Measurements from ENCODE around the gene PRR20G.

Gene PRR20G

DNA sequence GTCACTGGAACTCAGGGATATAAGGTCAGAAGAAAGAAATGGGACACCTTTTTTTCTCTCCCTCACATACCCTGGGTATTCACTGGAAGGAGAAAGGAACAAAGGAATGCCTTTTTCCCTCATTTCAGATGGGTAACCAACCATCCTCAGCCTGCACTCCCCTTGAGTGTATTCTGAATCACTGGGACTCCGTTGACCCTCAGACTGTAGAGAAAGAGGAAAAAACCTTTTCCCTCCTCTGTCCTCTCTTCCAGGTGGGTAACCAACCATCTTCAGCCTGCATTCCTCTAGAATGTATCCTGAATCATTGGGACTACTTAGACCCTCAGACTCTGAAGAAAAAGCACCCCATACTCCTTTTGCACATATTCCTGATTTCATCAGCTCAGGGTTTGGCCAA lies 11.4 kb downstream of the PRR20G start:
- H3K36me3 ChIP-seq (ENCODE audit: control insufficient read depth, low read depth, low read length): no peaks in the 10 kb centered on the region
- H3K4me3 ChIP-seq (ENCODE audit: low read length): no peak overlapping the region
- H3K9me3 ChIP-seq (ENCODE audit: control insufficient read depth, low read depth, low read length): peaks cover 4% of the 10 kb centered on the region
- no peak overlapping the region for H3K27ac ChIP-seq (ENCODE audit: low read length)
- H3K9ac ChIP-seq (ENCODE audit: low read length): no peak overlapping the region
- H3K27me3 ChIP-seq (ENCODE audit: control insufficient read depth, insufficient read depth, low read length): no peaks in the 10 kb centered on the region
- H3K4me1 ChIP-seq (ENCODE audit: control insufficient read depth, low read depth, low read length): no peaks in the 10 kb centered on the region

GRCh38 chr3:127275287-127275781 lies 12.5 kb downstream of the PRR20G start:
- no peaks in the 10 kb centered on the region for H3K36me3 ChIP-seq (ENCODE audit: control insufficient read depth, low read depth, low read length)
- no peaks in the 10 kb centered on the region for H3K4me1 ChIP-seq (ENCODE audit: control insufficient read depth, low read depth, low read length)
- no peak overlapping the region for H3K9ac ChIP-seq (ENCODE audit: low read length)
- H3K27ac ChIP-seq (ENCODE audit: low read length): no peak overlapping the region
- H3K27me3 ChIP-seq (ENCODE audit: control insufficient read depth, insufficient read depth, low read length): no peaks in the 10 kb centered on the region
- H3K9me3 ChIP-seq (ENCODE audit: control insufficient read depth, low read depth, low read length): peaks cover 8% of the 10 kb centered on the region
- H3K4me3 ChIP-seq (ENCODE audit: low read length): no peak overlapping the region

GRCh38 chr3:127274200-127274760 lies 13.6 kb downstream of the PRR20G start:
- Histone ChIP-seq H3K4me1 (ENCODE audit: control insufficient read depth, low read depth, low read length) (no peaks in the 10 kb centered on the region), H3K4me3 (ENCODE audit: low read length) (no peak overlapping the region), H3K9me3 (ENCODE audit: control insufficient read depth, low read depth, low read length) (peaks cover 17% of the 10 kb centered on the region), H3K9ac (ENCODE audit: low read length) (no peak overlapping the region), H3K36me3 (ENCODE audit: control insufficient read depth, low read depth, low read length) (no peaks in the 10 kb centered on the region), H3K27me3 (ENCODE audit: control insufficient read depth, insufficient read depth, low read length) (no peaks in the 10 kb centered on the region), H3K27ac (ENCODE audit: low read length) (no peak overlapping the region)

GRCh38 chr3:127273206-127273605 lies 14.6 kb downstream of the PRR20G start:
- no peaks in the 10 kb centered on the region for H3K27me3 ChIP-seq (ENCODE audit: control insufficient read depth, insufficient read depth, low read length)
- H3K27ac ChIP-seq (ENCODE audit: low read length): no peak overlapping the region
- peaks cover 24% of the 10 kb centered on the region for H3K9me3 ChIP-seq (ENCODE audit: control insufficient read depth, low read depth, low read length)
- H3K4me1 ChIP-seq (ENCODE audit: control insufficient read depth, low read depth, low read length): no peaks in the 10 kb centered on the region
- no peak overlapping the region for H3K4me3 ChIP-seq (ENCODE audit: low read length)
- no peak overlapping the region for H3K9ac ChIP-seq (ENCODE audit: low read length)
- H3K36me3 ChIP-seq (ENCODE audit: control insufficient read depth, low read depth, low read length): no peaks in the 10 kb centered on the region

DNA sequence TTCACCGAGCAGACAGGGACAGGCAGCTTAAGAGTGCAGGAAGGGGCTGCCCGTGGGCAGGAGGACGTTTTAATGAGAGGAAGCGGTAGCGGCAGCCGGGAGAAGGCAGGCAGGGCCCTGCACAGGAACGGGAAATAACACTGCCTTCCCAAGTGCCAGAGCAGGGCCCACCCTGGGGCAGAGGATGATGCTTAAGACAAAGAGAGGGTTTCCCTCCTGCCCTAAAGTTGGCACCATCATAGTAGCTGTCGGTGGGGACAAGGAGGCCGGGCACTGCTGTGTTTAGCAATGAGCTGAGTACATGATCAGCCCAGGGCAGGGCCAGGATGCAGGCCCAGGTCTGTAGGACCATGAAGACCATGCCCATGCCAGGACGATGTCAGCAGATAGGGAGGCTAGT lies 21.7 kb downstream of the PRR20G start:
- no peak overlapping the region for H3K4me3 ChIP-seq (ENCODE audit: low read length)
- H3K27me3 ChIP-seq (ENCODE audit: control insufficient read depth, insufficient read depth, low read length): no peaks in the 10 kb centered on the region
- no peaks in the 10 kb centered on the region for H3K4me1 ChIP-seq (ENCODE audit: control insufficient read depth, low read depth, low read length)
- H3K9me3 ChIP-seq (ENCODE audit: control insufficient read depth, low read depth, low read length): peaks cover 19% of the 10 kb centered on the region
- no peak overlapping the region for H3K27ac ChIP-seq (ENCODE audit: low read length)
- H3K9ac ChIP-seq (ENCODE audit: low read length): no peak overlapping the region
- no peaks in the 10 kb centered on the region for H3K36me3 ChIP-seq (ENCODE audit: control insufficient read depth, low read depth, low read length)

DNA sequence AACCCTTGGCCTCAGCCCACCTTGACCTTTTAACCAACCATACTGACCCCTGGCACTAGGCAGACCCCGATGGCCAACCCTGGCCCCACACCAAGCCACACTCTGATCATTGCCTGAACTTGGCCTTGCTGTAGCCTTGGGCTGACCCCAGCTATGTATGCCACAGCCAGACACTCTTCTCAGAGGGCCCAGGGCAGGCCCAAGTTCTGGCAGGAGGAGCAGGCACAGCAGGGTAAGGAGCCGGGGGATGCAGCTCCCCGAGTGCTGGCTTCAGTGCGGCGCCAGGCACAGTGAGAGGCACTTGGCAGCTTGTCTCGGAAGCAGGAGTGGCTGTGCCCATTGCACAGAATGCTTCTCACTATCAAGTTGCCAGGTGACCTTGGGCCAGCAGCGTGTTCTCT lies 22.3 kb downstream of the PRR20G start:
- H3K36me3 ChIP-seq (ENCODE audit: control insufficient read depth, low read depth, low read length): no peaks in the 10 kb centered on the region
- no peaks in the 10 kb centered on the region for H3K4me1 ChIP-seq (ENCODE audit: control insufficient read depth, low read depth, low read length)
- H3K27me3 ChIP-seq (ENCODE audit: control insufficient read depth, insufficient read depth, low read length): no peaks in the 10 kb centered on the region
- no peak overlapping the region for H3K27ac ChIP-seq (ENCODE audit: low read length)
- no peak overlapping the region for H3K9ac ChIP-seq (ENCODE audit: low read length)
- H3K4me3 ChIP-seq (ENCODE audit: low read length): no peak overlapping the region
- H3K9me3 ChIP-seq (ENCODE audit: control insufficient read depth, low read depth, low read length): peaks cover 18% of the 10 kb centered on the region

DNA sequence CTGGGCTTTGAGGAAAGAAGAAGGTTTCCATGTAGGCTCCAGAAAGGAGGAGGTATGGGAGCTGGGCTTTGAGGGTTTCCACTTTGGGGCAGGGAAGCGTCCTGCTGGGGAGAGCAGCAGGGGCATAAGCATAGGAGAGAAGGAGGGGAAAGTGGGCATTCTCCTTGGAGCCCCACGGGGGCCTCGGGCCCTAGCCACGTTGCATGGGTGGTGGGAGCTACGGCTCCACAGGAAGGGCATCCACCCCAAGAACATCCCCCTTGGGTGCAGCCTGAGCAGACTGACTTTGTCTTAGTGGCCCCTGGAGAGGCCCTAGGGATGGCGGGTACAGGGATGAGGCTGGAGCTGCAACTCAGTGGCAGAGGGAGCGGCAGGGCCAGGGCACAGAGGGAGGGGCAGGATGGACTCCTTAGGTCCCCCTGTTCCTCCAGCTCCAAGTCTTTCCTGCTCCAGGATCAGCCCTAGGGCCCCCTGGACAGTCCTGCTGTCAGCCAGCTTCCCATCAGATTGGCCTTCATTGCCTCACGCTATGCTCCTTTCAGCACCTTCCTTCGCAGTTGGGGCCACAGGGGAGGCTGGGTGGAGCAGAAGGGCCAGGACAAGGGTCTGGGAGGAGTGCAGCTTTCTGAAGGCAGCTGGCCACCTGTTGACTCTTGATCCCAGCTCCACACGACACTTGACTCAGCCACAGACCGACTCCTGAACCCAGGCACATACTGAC lies 22.9 kb downstream of the PRR20G start:
- H3K36me3 ChIP-seq (ENCODE audit: control insufficient read depth, low read depth, low read length): no peaks in the 10 kb centered on the region
- H3K9me3 ChIP-seq (ENCODE audit: control insufficient read depth, low read depth, low read length): peaks cover 11% of the 10 kb centered on the region
- no peak overlapping the region for H3K4me3 ChIP-seq (ENCODE audit: low read length)
- no peak overlapping the region for H3K9ac ChIP-seq (ENCODE audit: low read length)
- H3K27ac ChIP-seq (ENCODE audit: low read length): no peak overlapping the region
- no peaks in the 10 kb centered on the region for H3K27me3 ChIP-seq (ENCODE audit: control insufficient read depth, insufficient read depth, low read length)
- H3K4me1 ChIP-seq (ENCODE audit: control insufficient read depth, low read depth, low read length): no peaks in the 10 kb centered on the region

DNA sequence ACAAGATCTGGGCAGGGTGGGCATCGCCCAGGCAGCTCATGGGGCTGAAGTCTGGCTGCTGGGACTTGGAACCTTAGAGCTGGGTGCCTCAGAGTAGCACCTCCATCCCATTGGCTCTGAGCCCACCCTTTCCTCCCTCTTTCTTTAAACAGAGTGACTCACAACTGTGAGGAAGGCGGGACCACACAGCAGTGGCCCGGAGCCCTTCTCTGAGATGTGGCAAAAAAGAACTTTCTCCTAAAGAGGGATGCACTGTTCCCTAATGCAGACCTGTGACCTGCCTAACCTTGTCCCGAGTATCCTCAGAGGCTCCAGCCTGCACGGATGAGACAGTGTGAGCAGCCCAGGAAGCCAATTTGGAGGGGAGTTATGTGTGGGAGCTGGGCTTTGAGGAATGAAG lies 23.6 kb downstream of the PRR20G start:
- Histone ChIP-seq H3K9me3 (ENCODE audit: control insufficient read depth, low read depth, low read length) (peaks cover 7% of the 10 kb centered on the region), H3K27me3 (ENCODE audit: control insufficient read depth, insufficient read depth, low read length) (no peaks in the 10 kb centered on the region), H3K27ac (ENCODE audit: low read length) (no peak overlapping the region), H3K4me1 (ENCODE audit: control insufficient read depth, low read depth, low read length) (no peaks in the 10 kb centered on the region), H3K4me3 (ENCODE audit: low read length) (no peak overlapping the region), H3K36me3 (ENCODE audit: control insufficient read depth, low read depth, low read length) (no peaks in the 10 kb centered on the region), H3K9ac (ENCODE audit: low read length) (no peak overlapping the region)

GRCh38 chr3:127263586-127264231 lies 24.1 kb downstream of the PRR20G start:
- no peak overlapping the region for H3K4me3 ChIP-seq (ENCODE audit: low read length)

GRCh38 chr3:127263037-127263436 lies 24.8 kb downstream of the PRR20G start:
- H3K4me3 ChIP-seq (ENCODE audit: low read length): no peak overlapping the region
- H3K4me1 ChIP-seq (ENCODE audit: control insufficient read depth, low read depth, low read length): no peaks in the 10 kb centered on the region
- no peak overlapping the region for H3K27ac ChIP-seq (ENCODE audit: low read length)
- H3K36me3 ChIP-seq (ENCODE audit: control insufficient read depth, low read depth, low read length): no peaks in the 10 kb centered on the region
- H3K9me3 ChIP-seq (ENCODE audit: control insufficient read depth, low read depth, low read length): no peaks in the 10 kb centered on the region
- H3K9ac ChIP-seq (ENCODE audit: low read length): no peak overlapping the region
- H3K27me3 ChIP-seq (ENCODE audit: control insufficient read depth, insufficient read depth, low read length): no peaks in the 10 kb centered on the region

More at GRCh38 chr3:127263586-127264231, 24.1 kb downstream of the PRR20G start:
- Histone ChIP-seq H3K4me1 (ENCODE audit: control insufficient read depth, low read depth, low read length) (no peaks in the 10 kb centered on the region), H3K9ac (ENCODE audit: low read length) (no peak overlapping the region), H3K27ac (ENCODE audit: low read length) (no peak overlapping the region), H3K9me3 (ENCODE audit: control insufficient read depth, low read depth, low read length) (peaks cover 2% of the 10 kb centered on the region), H3K36me3 (ENCODE audit: control insufficient read depth, low read depth, low read length) (no peaks in the 10 kb centered on the region), H3K27me3 (ENCODE audit: control insufficient read depth, insufficient read depth, low read length) (no peaks in the 10 kb centered on the region)

- H3K36me3 ChIP-seq (ENCODE audit: control insufficient read depth, low read depth, low read length): no peaks in the 10 kb centered on the region
- no peak overlapping the region for H3K27ac ChIP-seq (ENCODE audit: low read length)
- no peak overlapping the region for H3K9ac ChIP-seq (ENCODE audit: low read length)
- H3K27me3 ChIP-seq (ENCODE audit: control insufficient read depth, insufficient read depth, low read length): no peaks in the 10 kb centered on the region
- no peaks in the 10 kb centered on the region for H3K9me3 ChIP-seq (ENCODE audit: control insufficient read depth, low read depth, low read length)
- no peaks in the 10 kb centered on the region for H3K4me1 ChIP-seq (ENCODE audit: control insufficient read depth, low read depth, low read length)
- no peak overlapping the region for H3K4me3 ChIP-seq (ENCODE audit: low read length)
Measured at GRCh38 chr3:127262533-127262932, 25.3 kb downstream of the PRR20G start.

Data from iPS-18a (cell line).